Suprapubic skin (tissue), 4 donors: ENCODE results near the gene CABLES2. TPM values are rescaled to one million over a fixed set of nuclear protein-coding genes. Genes with fewer than 3 reads are reported as not detected.

ENCODE experiments used
- DNase-seq, 2 donors: peaks; one replicate each; pipeline ENCODE4 v3.0.0-alpha.2; 2019; ENCODE audit warnings: low spot score in 2 of 2
- H3K27ac ChIP-seq: fragments of 200-600 bp; sonication (generic); one replicate; pipeline ENCODE4 v1.5.1; 2019
- H3K27me3 ChIP-seq: fragments of 200-600 bp; sonication (generic); one replicate; pipeline ENCODE4 v1.5.1; 2019
- H3K36me3 ChIP-seq: fragments of 200-600 bp; sonication (generic); one replicate; pipeline ENCODE4 v1.5.1; 2019
- H3K4me1 ChIP-seq: fragments of 200-600 bp; sonication (generic); one replicate; pipeline ENCODE4 v1.5.1; 2019
- H3K4me3 ChIP-seq: fragments of 200-600 bp; sonication (generic); one replicate; pipeline ENCODE4 v1.5.1; 2019; ENCODE audit warnings: mild to moderate bottlenecking
- H3K9me3 ChIP-seq: fragments of 200-600 bp; sonication (generic); one replicate; pipeline ENCODE4 v1.5.1; 2019
- CTCF ChIP-seq, 2 donors: fragments of 200-600 bp in 1 of 2; fragments of 450-650 bp in 1 of 2; sonication (generic) in 1 of 2; IDR thresholded peaks; one replicate each; pipeline ENCODE4 v1.5.1; 2016 to 2019; ENCODE audit warnings: antibody characterized with exemption in 2 of 2, mild to moderate bottlenecking in 1 of 2, moderate library complexity in 1 of 2
- EP300 ChIP-seq: sonication (generic); formaldehyde crosslinking; IDR thresholded peaks from one replicate; pipeline ENCODE4 v1.6.1; 2017; ENCODE audit warnings: antibody characterized with exemption
- POLR2A ChIP-seq, 2 donors: fragments of 450-650 bp; IDR thresholded peaks; one replicate each; pipeline ENCODE4 v1.6.1; 2017; ENCODE audit warnings: antibody characterized with exemption in 2 of 2, mild to moderate bottlenecking in 2 of 2, moderate library complexity in 2 of 2
- POLR2AphosphoS5 ChIP-seq, 3 donors: sonication (generic); formaldehyde crosslinking; IDR thresholded peaks; one replicate each; pipeline ENCODE4 v1.6.1; 2017; ENCODE audit warnings: antibody characterized with exemption in 3 of 3
- WGBS: methylation state at CpG from one replicate; pipeline ENCODE4 v1.1.5; 2018; 5-methylcytosine and 5-hydroxymethylcytosine counted together
- total RNA-seq, 4 donors: library from RNA; depleted of rRNA; stranded (reverse); fragments of >200 nt; gene quantifications; one replicate each; pipeline ENCODE4 v1.1.0, GENCODE V29; 2016

CABLES2 gene
- total RNA-seq, 4 donors from 2014 or later = 3.8 to 7.2 (median 4.5) TPM

DNA sequence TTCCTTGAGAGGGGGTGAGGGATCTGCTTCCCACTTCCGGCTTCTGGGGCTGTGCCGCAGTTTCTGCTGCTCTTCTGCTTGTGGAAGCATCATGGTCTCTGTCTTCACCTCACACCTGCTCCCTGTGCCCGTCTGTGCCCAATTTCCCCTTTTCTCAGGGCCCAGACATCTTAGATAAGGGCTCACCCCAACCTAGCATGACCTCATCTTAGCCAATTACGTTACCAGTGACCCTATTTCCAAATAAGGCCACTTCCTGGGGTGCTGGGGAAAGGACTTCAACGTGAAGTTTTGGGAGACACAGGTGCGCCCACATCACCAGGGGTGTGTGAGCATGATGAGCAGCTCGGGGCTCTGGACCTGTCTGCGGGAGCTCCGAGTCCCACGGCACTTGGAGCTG lies 41.0 kb upstream of the CABLES2 start:
- DNase-seq = no peak
- TF ChIP-seq POLR2A (IDR thresholded peaks at IDR 0.05) = no peak
- Histone ChIP-seq H3K36me3 (no peaks in the 10 kb centered on the region), H3K27me3 (peaks cover 83% of the 10 kb centered on the region), H3K4me3 (no peak overlapping the region), H3K9me3 (no peaks in the 10 kb centered on the region), H3K4me1 (no peaks in the 10 kb centered on the region), H3K27ac (no peak overlapping the region)
- WGBS = 45% methylated on average over 4 of the region's 10 CpGs

GRCh38 chr20:62446888-62447869 lies 40.1 kb upstream of the CABLES2 start:
- no peak overlapping the region for H3K4me3 ChIP-seq
- peaks cover 79% of the 10 kb centered on the region for H3K27me3 ChIP-seq
- no peak for DNase-seq
- WGBS = 84% methylated on average over 43 of the region's 44 CpGs
- no peaks in the 10 kb centered on the region for H3K4me1 ChIP-seq
- H3K36me3 ChIP-seq = no peaks in the 10 kb centered on the region
- H3K9me3 ChIP-seq = no peaks in the 10 kb centered on the region
- TF ChIP-seq POLR2A (IDR thresholded peaks at IDR 0.05) (no peak), EP300 (no peak), CTCF (IDR thresholded peaks at IDR 0.05) (no peak), POLR2AphosphoS5 (IDR thresholded peaks at IDR 0.05) (no peak)
- H3K27ac ChIP-seq = no peak overlapping the region

DNA sequence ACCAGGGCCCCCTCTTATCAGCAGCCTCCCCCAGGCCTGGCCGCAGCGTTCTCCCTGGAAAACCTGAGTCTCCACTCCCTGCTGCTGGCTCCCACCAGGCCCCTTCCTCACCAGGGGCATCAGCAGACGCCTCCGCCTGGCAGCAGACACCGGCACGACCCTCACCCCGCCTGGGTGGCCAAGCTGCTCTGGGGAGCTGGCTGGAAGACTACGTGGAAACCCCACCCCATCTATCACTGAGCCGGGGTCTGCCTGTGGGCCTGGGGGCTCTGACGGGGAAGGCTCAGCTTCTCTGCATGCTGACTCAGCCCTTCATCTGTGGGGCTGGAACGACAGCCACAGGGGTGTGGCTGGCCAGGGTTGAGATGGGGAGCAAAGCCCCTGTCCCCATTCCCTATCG lies 39.4 kb upstream of the CABLES2 start:
- no peak for TF ChIP-seq EP300
- no peak for TF ChIP-seq CTCF (IDR thresholded peaks at IDR 0.05)
- no peak for TF ChIP-seq POLR2A (IDR thresholded peaks at IDR 0.05)
- TF ChIP-seq POLR2AphosphoS5 (IDR thresholded peaks at IDR 0.05) = no peak
- H3K27ac ChIP-seq = no peak overlapping the region
- H3K4me3 ChIP-seq = no peak overlapping the region
- H3K36me3 ChIP-seq = no peaks in the 10 kb centered on the region
- no peak for DNase-seq
- 43% methylated on average over 9 of the region's 12 CpGs for WGBS
- no peaks in the 10 kb centered on the region for H3K9me3 ChIP-seq
- H3K4me1 ChIP-seq = no peaks in the 10 kb centered on the region
- peaks cover 79% of the 10 kb centered on the region for H3K27me3 ChIP-seq

DNA sequence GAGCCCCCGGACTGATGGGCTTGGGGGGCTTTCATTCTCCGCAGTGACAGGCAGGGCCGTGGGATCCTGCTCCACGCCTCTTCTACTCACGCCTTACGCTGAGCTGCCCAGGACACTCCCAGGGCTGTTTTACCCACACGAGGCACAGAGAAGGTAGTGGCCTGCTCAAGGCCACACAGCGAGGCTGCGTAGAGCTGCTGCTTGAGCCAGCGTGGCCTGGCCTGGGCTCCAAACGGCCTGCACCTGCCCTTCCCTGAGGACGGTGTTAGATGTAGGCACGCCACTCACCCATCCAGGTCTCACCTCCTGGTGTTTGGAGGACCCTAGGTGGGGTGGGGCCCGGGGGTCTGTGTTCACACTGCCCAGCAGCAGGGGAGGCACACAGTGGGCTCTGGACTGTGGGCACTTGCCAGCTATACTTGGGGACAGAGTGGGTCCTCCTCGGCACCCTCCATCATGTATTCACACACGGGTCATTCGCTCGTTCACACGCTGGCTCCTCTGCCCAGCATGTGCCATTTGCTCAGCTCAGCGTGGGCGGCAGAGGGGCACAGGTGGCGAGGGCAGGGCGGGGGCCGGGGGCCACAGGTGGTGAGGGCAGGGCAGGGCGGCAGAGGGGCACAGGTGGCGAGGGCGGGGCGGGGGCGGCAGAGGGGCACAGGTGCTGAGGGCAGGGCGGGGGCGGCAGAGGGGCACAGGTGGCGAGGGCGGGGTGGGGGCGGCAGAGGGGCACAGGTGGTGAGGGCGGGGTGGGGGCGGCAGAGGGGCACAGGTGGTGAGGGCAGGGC lies 38.7 kb upstream of the CABLES2 start:
- DNase-seq = no peak
- no peaks in the 10 kb centered on the region for H3K36me3 ChIP-seq
- WGBS = 75% methylated on average over 16 of the region's 36 CpGs
- H3K4me3 ChIP-seq = no peak overlapping the region
- H3K4me1 ChIP-seq = no peaks in the 10 kb centered on the region
- H3K27me3 ChIP-seq = peaks cover 79% of the 10 kb centered on the region
- no peaks in the 10 kb centered on the region for H3K9me3 ChIP-seq
- no peak overlapping the region for H3K27ac ChIP-seq
- no peak for TF ChIP-seq POLR2AphosphoS5 (IDR thresholded peaks at IDR 0.05)

DNA sequence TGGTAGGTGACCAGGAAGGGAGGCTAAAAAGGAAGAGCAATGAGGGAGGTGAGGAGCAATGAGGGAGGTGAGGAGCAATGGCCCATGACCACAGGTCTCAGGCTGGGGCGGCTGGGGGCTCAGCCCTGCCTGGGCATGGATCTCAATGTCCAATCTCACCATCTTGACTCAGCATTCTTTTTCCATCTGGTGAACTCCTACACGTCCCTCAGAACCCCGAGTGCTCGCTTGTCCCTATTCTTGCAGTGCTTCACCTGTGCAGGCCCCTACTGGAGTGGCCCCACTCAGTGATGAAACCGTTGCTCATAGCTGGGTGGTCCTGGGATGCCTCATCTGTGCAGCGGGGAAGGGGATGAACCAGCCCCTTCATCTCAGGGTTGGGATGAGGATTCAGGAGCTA lies 37.2 kb upstream of the CABLES2 start:
- no peaks in the 10 kb centered on the region for H3K36me3 ChIP-seq
- no peak overlapping the region for H3K27ac ChIP-seq
- peaks cover 77% of the 10 kb centered on the region for H3K27me3 ChIP-seq
- WGBS = 87% methylated on average over 6 of the region's 6 CpGs
- H3K9me3 ChIP-seq = no peaks in the 10 kb centered on the region
- H3K4me3 ChIP-seq = no peak overlapping the region
- TF ChIP-seq POLR2A (IDR thresholded peaks at IDR 0.05) = no peak
- TF ChIP-seq CTCF (IDR thresholded peaks at IDR 0.05) = no peak
- TF ChIP-seq POLR2AphosphoS5 (IDR thresholded peaks at IDR 0.05) = no peak
- no peak for TF ChIP-seq EP300
- no peaks in the 10 kb centered on the region for H3K4me1 ChIP-seq
- DNase-seq = no peak

DNA sequence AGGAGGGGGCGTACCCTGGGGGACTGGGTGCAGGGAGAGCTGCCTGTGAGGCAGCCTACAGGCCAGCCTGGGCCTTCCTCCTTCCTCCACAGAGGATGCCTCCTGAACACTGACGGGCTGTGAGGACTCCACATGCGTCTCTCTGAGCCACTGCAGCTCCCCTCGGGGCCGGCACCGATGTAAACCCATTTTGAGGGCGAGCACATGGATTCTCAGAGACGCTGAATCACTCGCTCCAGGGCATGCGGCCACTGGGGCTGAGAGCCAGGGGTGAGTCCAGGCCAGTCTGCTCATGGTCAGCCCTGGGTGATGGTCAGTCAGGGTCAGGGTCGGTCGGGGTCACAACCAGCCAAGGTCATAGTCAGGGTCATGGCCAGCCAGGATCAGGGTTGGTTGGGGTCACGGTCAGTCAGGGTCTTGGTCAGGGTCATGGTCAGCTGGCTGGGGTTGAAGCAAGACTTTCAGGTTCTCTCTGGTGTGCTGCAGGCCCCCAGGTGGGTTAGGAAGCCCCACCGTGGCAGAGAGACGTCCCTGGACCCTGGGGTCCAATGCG lies 35.0 kb upstream of the CABLES2 start:
- TF ChIP-seq EP300 = no peak
- no peak for TF ChIP-seq CTCF (IDR thresholded peaks at IDR 0.05)
- TF ChIP-seq POLR2AphosphoS5 (IDR thresholded peaks at IDR 0.05) = no peak
- no peak for TF ChIP-seq POLR2A (IDR thresholded peaks at IDR 0.05)
- Histone ChIP-seq H3K9me3 (no peaks in the 10 kb centered on the region), H3K4me1 (no peaks in the 10 kb centered on the region), H3K4me3 (no peak overlapping the region), H3K27ac (no peak overlapping the region), H3K36me3 (no peaks in the 10 kb centered on the region), H3K27me3 (peaks cover 73% of the 10 kb centered on the region)
- WGBS = 100% methylated on average over 1 of the region's 16 CpGs
- no peak for DNase-seq
